ENCODE measurements around the gene PTPRH. TPM values are rescaled to one million over a fixed set of nuclear protein-coding genes. Genes with fewer than 3 reads are reported as not detected.

Gene PTPRH
- total RNA-seq, 1 experiment from 2014 or later: 15.9 TPM

DNA sequence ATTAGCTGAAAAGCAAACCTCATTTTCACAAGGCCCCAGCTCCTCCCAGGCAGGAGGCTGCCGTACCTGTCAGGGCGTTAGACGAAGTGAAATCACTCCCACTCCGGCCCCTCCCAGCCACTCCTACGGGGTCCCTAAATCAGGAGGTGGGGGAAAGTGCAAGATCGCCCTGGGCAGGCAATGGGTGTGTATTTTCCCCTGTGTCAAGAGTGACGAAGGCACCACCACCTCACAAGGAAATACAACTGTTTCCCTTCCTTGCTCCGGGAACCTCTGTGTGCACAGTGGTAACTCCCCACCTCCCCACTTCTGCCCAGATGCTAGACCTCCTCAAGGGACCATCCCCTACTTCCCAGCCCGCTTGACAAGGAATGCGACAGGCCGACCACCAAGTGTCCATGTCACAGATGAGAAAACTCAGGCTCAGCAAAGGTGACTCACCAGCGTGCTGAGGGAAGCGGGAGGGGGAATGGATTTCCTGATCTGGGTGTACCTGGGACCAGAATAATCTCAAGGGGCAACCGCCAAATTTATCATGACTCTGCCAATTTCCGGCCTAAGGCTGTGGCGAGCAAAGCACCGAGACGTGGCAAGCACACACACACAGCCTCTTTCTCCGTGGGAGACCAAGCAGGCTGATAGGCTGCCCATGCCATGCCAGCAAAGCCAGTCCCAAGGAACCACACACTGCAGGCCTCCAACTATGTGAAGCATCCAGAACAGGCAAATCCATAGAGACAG is 42.2 kb upstream of the PTPRH start:
- DNase-seq (ENCODE audit: low read depth, low spot score) (no peak), ATAC-seq (no peak)
- Histone ChIP-seq H4K20me1 (ENCODE audit: insufficient read depth) (no peaks in the 10 kb centered on the region), H3K36me3 (ENCODE audit: control insufficient read depth in 1 of 2, insufficient read depth in 2 of 2, low read length in 2 of 2) (peaks cover 4 to 9% of the 10 kb centered on the region in 2 experiments; a peak in 2 of 4 replicates), H3K9ac (ENCODE audit: low read length) (no peak overlapping the region), H3K27ac (ENCODE audit: low read depth, low read length) (no peak overlapping the region), H2AFZ (ENCODE audit: low read depth, low read length, poor library complexity, severe bottlenecking) (no peak overlapping the region), H3K9me2 (ENCODE audit: insufficient read depth) (no peaks in the 10 kb centered on the region), H3K27me3 (ENCODE audit: insufficient read depth, low read length) (no peaks in the 10 kb centered on the region), H3K4me3 (replicated peaks in 1 of 2; ENCODE audit: low read depth in 1 of 2, low read length in 2 of 2) (no peak overlapping the region), H3K4me1 (ENCODE audit: control insufficient read depth in 1 of 2, insufficient read depth in 2 of 2, low read length in 2 of 2) (peaks cover 0 to 12% of the 10 kb centered on the region in 2 experiments; a peak in 2 of 4 replicates), H3K79me2 (ENCODE audit: insufficient read depth, low read length) (peaks cover 99% of the 10 kb centered on the region), H3K4me2 (ENCODE audit: low read length) (no peak overlapping the region), H3K9me3 (ENCODE audit: control insufficient read depth in 1 of 2, insufficient read depth in 1 of 2, low read depth in 1 of 2, low read length in 2 of 2) (no peaks in the 10 kb centered on the region)
- CTCF ChIA-PET: no interaction called here
- TF ChIP-seq, protein P1, sequence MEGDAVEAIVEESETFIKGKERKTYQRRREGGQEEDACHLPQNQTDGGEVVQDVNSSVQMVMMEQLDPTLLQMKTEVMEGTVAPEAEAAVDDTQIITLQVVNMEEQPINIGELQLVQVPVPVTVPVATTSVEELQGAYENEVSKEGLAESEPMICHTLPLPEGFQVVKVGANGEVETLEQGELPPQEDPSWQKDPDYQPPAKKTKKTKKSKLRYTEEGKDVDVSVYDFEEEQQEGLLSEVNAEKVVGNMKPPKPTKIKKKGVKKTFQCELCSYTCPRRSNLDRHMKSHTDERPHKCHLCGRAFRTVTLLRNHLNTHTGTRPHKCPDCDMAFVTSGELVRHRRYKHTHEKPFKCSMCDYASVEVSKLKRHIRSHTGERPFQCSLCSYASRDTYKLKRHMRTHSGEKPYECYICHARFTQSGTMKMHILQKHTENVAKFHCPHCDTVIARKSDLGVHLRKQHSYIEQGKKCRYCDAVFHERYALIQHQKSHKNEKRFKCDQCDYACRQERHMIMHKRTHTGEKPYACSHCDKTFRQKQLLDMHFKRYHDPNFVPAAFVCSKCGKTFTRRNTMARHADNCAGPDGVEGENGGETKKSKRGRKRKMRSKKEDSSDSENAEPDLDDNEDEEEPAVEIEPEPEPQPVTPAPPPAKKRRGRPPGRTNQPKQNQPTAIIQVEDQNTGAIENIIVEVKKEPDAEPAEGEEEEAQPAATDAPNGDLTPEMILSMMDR (IDR thresholded peaks at IDR 0.05 in 2 of 3, conservative IDR thresholded peaks at IDR 0.05 in 1 of 3; ENCODE audit: borderline replicate concordance in 1 of 3, insufficient read depth in 1 of 3, low read depth in 2 of 3, low read length in 2 of 3): no peak
- TF ChIP-seq, protein P2, sequence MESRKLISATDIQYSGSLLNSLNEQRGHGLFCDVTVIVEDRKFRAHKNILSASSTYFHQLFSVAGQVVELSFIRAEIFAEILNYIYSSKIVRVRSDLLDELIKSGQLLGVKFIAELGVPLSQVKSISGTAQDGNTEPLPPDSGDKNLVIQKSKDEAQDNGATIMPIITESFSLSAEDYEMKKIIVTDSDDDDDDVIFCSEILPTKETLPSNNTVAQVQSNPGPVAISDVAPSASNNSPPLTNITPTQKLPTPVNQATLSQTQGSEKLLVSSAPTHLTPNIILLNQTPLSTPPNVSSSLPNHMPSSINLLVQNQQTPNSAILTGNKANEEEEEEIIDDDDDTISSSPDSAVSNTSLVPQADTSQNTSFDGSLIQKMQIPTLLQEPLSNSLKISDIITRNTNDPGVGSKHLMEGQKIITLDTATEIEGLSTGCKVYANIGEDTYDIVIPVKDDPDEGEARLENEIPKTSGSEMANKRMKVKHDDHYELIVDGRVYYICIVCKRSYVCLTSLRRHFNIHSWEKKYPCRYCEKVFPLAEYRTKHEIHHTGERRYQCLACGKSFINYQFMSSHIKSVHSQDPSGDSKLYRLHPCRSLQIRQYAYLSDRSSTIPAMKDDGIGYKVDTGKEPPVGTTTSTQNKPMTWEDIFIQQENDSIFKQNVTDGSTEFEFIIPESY (IDR thresholded peaks at IDR 0.05; ENCODE audit: extremely low read depth, insufficient replicate concordance, low read length): no peak
- no peak for TF ChIP-seq ELF1 (IDR thresholded peaks at IDR 0.05; ENCODE audit: borderline replicate concordance, low read depth)
- TF ChIP-seq EGR1 (IDR thresholded peaks at IDR 0.05; ENCODE audit: low read depth): no peak
- TF ChIP-seq RAD21 (IDR thresholded peaks at IDR 0.05; ENCODE audit: low read depth): no peak
- TF ChIP-seq YY1 (IDR thresholded peaks at IDR 0.05; ENCODE audit: extremely low read depth, insufficient replicate concordance, low read depth, low read length): no peak
- no peak for TF ChIP-seq EZH2 (IDR thresholded peaks at IDR 0.05)
- TF ChIP-seq JUND (IDR thresholded peaks at IDR 0.05): no peak
- TF ChIP-seq EZH2phosphoT487 (IDR thresholded peaks at IDR 0.05; ENCODE audit: borderline replicate concordance): no peak
- no peak for TF ChIP-seq POLR2AphosphoS5 (IDR thresholded peaks at IDR 0.05; ENCODE audit: low read depth, low read length)
- no peak for TF ChIP-seq CBX3 (IDR thresholded peaks at IDR 0.05; ENCODE audit: low read depth)
- no peak for TF ChIP-seq SIN3A (IDR thresholded peaks at IDR 0.05; ENCODE audit: low read depth)
- TF ChIP-seq SP1 (IDR thresholded peaks at IDR 0.05; ENCODE audit: low read depth): no peak
- TF ChIP-seq, protein P3, sequence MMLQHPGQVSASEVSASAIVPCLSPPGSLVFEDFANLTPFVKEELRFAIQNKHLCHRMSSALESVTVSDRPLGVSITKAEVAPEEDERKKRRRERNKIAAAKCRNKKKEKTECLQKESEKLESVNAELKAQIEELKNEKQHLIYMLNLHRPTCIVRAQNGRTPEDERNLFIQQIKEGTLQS (IDR thresholded peaks at IDR 0.05): no peak
- no peak for TF ChIP-seq SRF (IDR thresholded peaks at IDR 0.05; ENCODE audit: low read depth)
- TF ChIP-seq TCF7L2 (IDR thresholded peaks at IDR 0.05; ENCODE audit: borderline replicate concordance, extremely low read depth, insufficient read depth, insufficient read length): no peak
- TF ChIP-seq, protein P4, sequence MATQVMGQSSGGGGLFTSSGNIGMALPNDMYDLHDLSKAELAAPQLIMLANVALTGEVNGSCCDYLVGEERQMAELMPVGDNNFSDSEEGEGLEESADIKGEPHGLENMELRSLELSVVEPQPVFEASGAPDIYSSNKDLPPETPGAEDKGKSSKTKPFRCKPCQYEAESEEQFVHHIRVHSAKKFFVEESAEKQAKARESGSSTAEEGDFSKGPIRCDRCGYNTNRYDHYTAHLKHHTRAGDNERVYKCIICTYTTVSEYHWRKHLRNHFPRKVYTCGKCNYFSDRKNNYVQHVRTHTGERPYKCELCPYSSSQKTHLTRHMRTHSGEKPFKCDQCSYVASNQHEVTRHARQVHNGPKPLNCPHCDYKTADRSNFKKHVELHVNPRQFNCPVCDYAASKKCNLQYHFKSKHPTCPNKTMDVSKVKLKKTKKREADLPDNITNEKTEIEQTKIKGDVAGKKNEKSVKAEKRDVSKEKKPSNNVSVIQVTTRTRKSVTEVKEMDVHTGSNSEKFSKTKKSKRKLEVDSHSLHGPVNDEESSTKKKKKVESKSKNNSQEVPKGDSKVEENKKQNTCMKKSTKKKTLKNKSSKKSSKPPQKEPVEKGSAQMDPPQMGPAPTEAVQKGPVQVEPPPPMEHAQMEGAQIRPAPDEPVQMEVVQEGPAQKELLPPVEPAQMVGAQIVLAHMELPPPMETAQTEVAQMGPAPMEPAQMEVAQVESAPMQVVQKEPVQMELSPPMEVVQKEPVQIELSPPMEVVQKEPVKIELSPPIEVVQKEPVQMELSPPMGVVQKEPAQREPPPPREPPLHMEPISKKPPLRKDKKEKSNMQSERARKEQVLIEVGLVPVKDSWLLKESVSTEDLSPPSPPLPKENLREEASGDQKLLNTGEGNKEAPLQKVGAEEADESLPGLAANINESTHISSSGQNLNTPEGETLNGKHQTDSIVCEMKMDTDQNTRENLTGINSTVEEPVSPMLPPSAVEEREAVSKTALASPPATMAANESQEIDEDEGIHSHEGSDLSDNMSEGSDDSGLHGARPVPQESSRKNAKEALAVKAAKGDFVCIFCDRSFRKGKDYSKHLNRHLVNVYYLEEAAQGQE (IDR thresholded peaks at IDR 0.05; ENCODE audit: low read depth): no peak
- no peak for TF ChIP-seq ZFX (IDR thresholded peaks at IDR 0.05)
- TF ChIP-seq POLR2A (IDR thresholded peaks at IDR 0.05; ENCODE audit: borderline replicate concordance, extremely low read depth, insufficient read depth, insufficient read length): no peak
- TF ChIP-seq ZNF274 (IDR thresholded peaks at IDR 0.05; ENCODE audit: low read depth, low read length): no peak
- POLR2A ChIA-PET: no interaction called here
- BruUV-seq (replicated peaks): no TSS peak
- RAD21 ChIA-PET (ENCODE audit: low non-redundant PET in 1 of 2, low total read pairs in 2 of 2, uncharacterized antibody in 2 of 2, unreplicated experiment in 2 of 2): no interaction called here
- intact Hi-C loops (cut with micrococcal nuclease): no loop called here
